ENCODE data around the gene TTN.
"Not testable (repeated sequence)": the region's sequence is repeated elsewhere in the genome, so short reads cannot be mapped to it uniquely, and the experiment has no call there.

The TTN gene

GRCh38 chr2:178674122-178674521, 133.1 kb downstream of the TTN start:
- DNase-seq (ENCODE audit: low read depth), result peak; percentile 1
- TF ChIP-seq CTCF (IDR thresholded peaks at IDR 0.05; ENCODE audit: insufficient read depth, low read depth, low read length, missing control alignments), result peak; percentile 5
- H3K4me3 ChIP-seq (ENCODE audit: low read length), result no peak overlapping the region

- no peak for DNase-seq (ENCODE audit: low read depth)
- TF ChIP-seq CTCF (IDR thresholded peaks at IDR 0.05; ENCODE audit: insufficient read depth, low read depth, low read length, missing control alignments), result no peak
Observed at GRCh38 chr2:178666458-178666857, 140.8 kb downstream of the TTN start.

GRCh38 chr2:178658480-178658879, 148.7 kb downstream of the TTN start:
- H3K4me3 ChIP-seq (ENCODE audit: low read length); DNase-seq (ENCODE audit: low read depth): not testable (repeated sequence)

More at GRCh38 chr2:178666458-178666857, 140.8 kb downstream of the TTN start:
- H3K4me3 ChIP-seq (ENCODE audit: low read length), result no peak overlapping the region

GRCh38 chr2:178650554-178650953, 156.7 kb downstream of the TTN start:
- peak; percentile 67 for DNase-seq (ENCODE audit: low read depth)
- H3K4me3 ChIP-seq (ENCODE audit: low read length), result no peak overlapping the region
- TF ChIP-seq CTCF (IDR thresholded peaks at IDR 0.05; ENCODE audit: insufficient read depth, low read depth, low read length, missing control alignments), result no peak

- no peak overlapping the region for H3K4me3 ChIP-seq (ENCODE audit: low read length)
- DNase-seq (ENCODE audit: low read depth), result no peak
- no peak for TF ChIP-seq CTCF (IDR thresholded peaks at IDR 0.05; ENCODE audit: insufficient read depth, low read depth, low read length, missing control alignments)
Observed at GRCh38 chr2:178644919-178645318, 162.3 kb downstream of the TTN start.

- no peak for TF ChIP-seq CTCF (IDR thresholded peaks at IDR 0.05; ENCODE audit: insufficient read depth, low read depth, low read length, missing control alignments)
- no peak for DNase-seq (ENCODE audit: low read depth)
- H3K4me3 ChIP-seq (ENCODE audit: low read length), result no peak overlapping the region
Observed at GRCh38 chr2:178641498-178641897, 165.7 kb downstream of the TTN start.

GRCh38 chr2:178635897-178636296, 171.3 kb downstream of the TTN start:
- no peak for TF ChIP-seq CTCF (IDR thresholded peaks at IDR 0.05; ENCODE audit: insufficient read depth, low read depth, low read length, missing control alignments)
- no peak overlapping the region for H3K4me3 ChIP-seq (ENCODE audit: low read length)
- DNase-seq (ENCODE audit: low read depth), result no peak

GRCh38 chr2:178632729-178633128, 174.5 kb downstream of the TTN start:
- DNase-seq (ENCODE audit: low read depth), result no peak
- TF ChIP-seq CTCF (IDR thresholded peaks at IDR 0.05; ENCODE audit: insufficient read depth, low read depth, low read length, missing control alignments), result no peak
- no peak overlapping the region for H3K4me3 ChIP-seq (ENCODE audit: low read length)
